Natural killer cell (primary cell): ENCODE results near the gene C1RL. TPM values are rescaled to one million over a fixed set of nuclear protein-coding genes. Genes with fewer than 3 reads are reported as not detected.

Experiments
- ATAC-seq, 3 donors: fragments of 150-1000 bp in 2 of 3; fragments of 200-7000 bp in 1 of 3; cut with Tn5 transposase; 1 replicate in 1 of 3; 2 replicates in 2 of 3; pipeline ENCODE4 v1.10.0; 2021; ENCODE audit warnings: mild to moderate bottlenecking in 2 of 3, moderate library complexity in 2 of 3
- DNase-seq, 2 donors: peaks; one replicate each; pipeline versions ENCODE4 v3.0.0 to v3.0.0-alpha.2; 2013 to 2021; ENCODE audit warnings: mixed read lengths in 1 of 2
- H3K27ac ChIP-seq: one replicate; pipeline ENCODE4 v1.5.1; 2013; ENCODE audit warnings: mild to moderate bottlenecking, low read length
- H3K27me3 ChIP-seq: one replicate; pipeline ENCODE4 v1.6.1; 2013; ENCODE audit warnings: low read length; ENCODE audit not compliant: control insufficient read depth, insufficient read depth
- H3K36me3 ChIP-seq: one replicate; pipeline ENCODE4 v1.6.1; 2013; ENCODE audit warnings: low read length; ENCODE audit not compliant: control insufficient read depth, insufficient read depth
- H3K4me1 ChIP-seq: one replicate; pipeline ENCODE4 v1.6.1; 2013; ENCODE audit warnings: low read length; ENCODE audit not compliant: control insufficient read depth, insufficient read depth
- H3K4me3 ChIP-seq: one replicate; pipeline ENCODE4 v1.5.1; 2013; ENCODE audit warnings: low read length
- H3K9me3 ChIP-seq: one replicate; pipeline ENCODE4 v1.6.1; 2013; ENCODE audit warnings: low read length; ENCODE audit not compliant: control insufficient read depth, insufficient read depth
- H3K27ac Mint-ChIP-seq, 2 donors: one replicate each; pipeline ENCODE4 v1.8.0; 2022; ENCODE audit warnings: mild to moderate bottlenecking in 2 of 2, mixed read lengths in 2 of 2, moderate library complexity in 1 of 2
- H3K27me3 Mint-ChIP-seq, 2 donors: one replicate each; pipeline ENCODE4 v1.8.0; 2022; ENCODE audit warnings: low read depth in 2 of 2, mixed read lengths in 2 of 2
- H3K36me3 Mint-ChIP-seq: one replicate; pipeline ENCODE4 v1.8.0; 2022; ENCODE audit warnings: mixed read lengths
- H3K4me1 Mint-ChIP-seq, 2 donors: one replicate each; pipeline ENCODE4 v1.8.0; 2022; ENCODE audit warnings: mixed read lengths in 2 of 2
- H3K4me3 Mint-ChIP-seq: one replicate; pipeline ENCODE4 v1.8.0; 2022; ENCODE audit warnings: mild to moderate bottlenecking, moderate library complexity, mixed read lengths
- H3K9me3 Mint-ChIP-seq, 2 donors: one replicate each; pipeline ENCODE4 v1.8.0; 2022; ENCODE audit warnings: mixed read lengths in 2 of 2
- CTCF ChIP-seq: fragments of 200-600 bp; IDR thresholded peaks from one replicate; pipeline ENCODE4 v1.8.0; 2022; ENCODE audit warnings: antibody characterized with exemption
- WGBS: methylation state at CpG from one replicate; pipeline ENCODE4 v1.1.7; 2013; ENCODE audit warnings: missing lambda C conversion rate; ENCODE audit not compliant: insufficient coverage; 5-methylcytosine and 5-hydroxymethylcytosine counted together
- intact Hi-C: fragments of 100-400 bp; cut with micrococcal nuclease; formaldehyde crosslinking; loops from one replicate; pipeline ENCODE4 v1.14.2; 2022
- total RNA-seq, 4 donors: library from RNA; stranded (reverse); fragments of 120-200 nt in 1 of 4; gene quantifications; one replicate each; pipeline versions ENCODE4 v1.2.3 to v1.2.4, GENCODE V29; 2013 to 2022

Gene C1RL
- total RNA-seq, 3 donors from 2014 or later (not counting 1 experiment from before 2014, with no cell fraction given), result 29.1 to 35.5 (median 31.0) TPM

DNA sequence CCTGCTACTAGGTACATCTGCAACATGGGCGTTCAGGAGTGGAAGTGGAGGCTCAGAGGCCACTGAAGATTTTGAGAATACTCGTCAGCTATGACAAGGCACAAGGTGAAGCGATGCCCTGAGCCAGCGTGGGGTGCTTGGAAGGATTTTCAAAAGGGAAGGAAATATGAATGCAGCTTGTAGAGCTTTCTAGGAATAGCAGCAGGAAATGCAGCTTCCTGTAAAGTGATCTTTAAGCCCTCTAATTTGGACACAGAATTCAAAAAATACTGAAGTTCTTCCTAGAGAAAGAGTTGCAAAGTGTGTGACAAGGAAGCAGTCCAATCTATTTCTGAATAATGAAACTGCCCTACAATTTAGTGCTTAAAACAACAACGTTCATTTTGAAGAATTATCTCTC lies 61.7 kb downstream of the C1RL start:
- no peaks in the 10 kb centered on the region for H3K9me3 Mint-ChIP-seq
- peaks cover 0 to 4% of the 10 kb centered on the region in 2 donors for H3K4me1 Mint-ChIP-seq
- Histone ChIP-seq H3K4me1 (no peaks in the 10 kb centered on the region), H3K9me3 (no peaks in the 10 kb centered on the region), H3K4me3 (no peak overlapping the region), H3K27me3 (no peaks in the 10 kb centered on the region), H3K27ac (no peak overlapping the region), H3K36me3 (no peaks in the 10 kb centered on the region)
- peaks cover 4 to 5% of the 10 kb centered on the region in 2 donors for H3K27me3 Mint-ChIP-seq
- no peak overlapping the region for H3K27ac Mint-ChIP-seq
- no peak overlapping the region for H3K4me3 Mint-ChIP-seq
- intact Hi-C loops, result no loop called here
- no peak for TF ChIP-seq CTCF
- no peak for ATAC-seq
- H3K36me3 Mint-ChIP-seq, result no peaks in the 10 kb centered on the region
- no peak for DNase-seq
- 33% methylated on average over 5 of the region's 5 CpGs for WGBS

- no peaks in the 10 kb centered on the region for H3K36me3 Mint-ChIP-seq
- Histone ChIP-seq H3K27me3 (no peaks in the 10 kb centered on the region), H3K9me3 (no peaks in the 10 kb centered on the region), H3K4me1 (no peaks in the 10 kb centered on the region), H3K4me3 (no peak overlapping the region), H3K36me3 (no peaks in the 10 kb centered on the region), H3K27ac (no peak overlapping the region)
- intact Hi-C loops, result no loop called here
- no peak for ATAC-seq
- H3K4me3 Mint-ChIP-seq, result no peak overlapping the region
- peaks cover 0 to 5% of the 10 kb centered on the region in 2 donors for H3K27me3 Mint-ChIP-seq
- H3K4me1 Mint-ChIP-seq, result peaks cover 0 to 4% of the 10 kb centered on the region in 2 donors
- DNase-seq, result no peak
- no peak for TF ChIP-seq CTCF
- WGBS, result 79% methylated on average over 5 of the region's 5 CpGs
- H3K9me3 Mint-ChIP-seq, result no peaks in the 10 kb centered on the region
- H3K27ac Mint-ChIP-seq, result no peak overlapping the region
Observed at GRCh38 chr12:7046383-7047105, 62.5 kb downstream of the C1RL start.

DNA sequence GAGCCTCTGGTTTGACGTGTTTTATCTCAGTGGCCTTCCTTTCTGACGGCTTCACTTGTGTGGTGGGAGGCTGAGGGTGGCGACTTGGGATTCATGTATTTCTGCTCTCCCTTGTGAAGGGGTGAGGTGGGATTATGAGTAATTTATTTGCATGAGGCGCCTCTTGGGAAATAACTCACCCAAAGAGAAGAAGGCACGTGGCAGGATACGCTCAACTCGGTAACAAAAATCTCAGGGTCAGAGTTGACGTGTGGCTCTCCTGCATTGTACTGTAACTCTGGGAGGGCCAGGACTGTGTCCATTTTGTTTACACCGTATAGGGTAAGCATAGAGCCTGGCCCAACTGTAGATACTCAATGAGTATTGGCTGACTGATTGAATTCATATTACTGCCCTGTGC lies 63.1 kb downstream of the C1RL start:
- Histone ChIP-seq H3K9me3 (no peaks in the 10 kb centered on the region), H3K36me3 (no peaks in the 10 kb centered on the region), H3K4me1 (no peaks in the 10 kb centered on the region), H3K27me3 (no peaks in the 10 kb centered on the region), H3K27ac (no peak overlapping the region), H3K4me3 (no peak overlapping the region)
- no peak for TF ChIP-seq CTCF
- Mint-ChIP-seq H3K27me3 (peaks cover 0 to 3% of the 10 kb centered on the region in 2 donors), H3K36me3 (no peaks in the 10 kb centered on the region), H3K4me1 (peaks cover 0 to 4% of the 10 kb centered on the region in 2 donors), H3K9me3 (no peaks in the 10 kb centered on the region), H3K27ac (no peak overlapping the region), H3K4me3 (no peak overlapping the region)
- ATAC-seq, result no peak
- WGBS, result 90% methylated on average over 9 of the region's 9 CpGs
- intact Hi-C loops, result no loop called here
- no peak for DNase-seq

Other genes with a start within 250 kb of the C1RL start
- 100 to 1,000 TPM; 167 to 196 (median 189) TPM for gene TPI1, start 241.7 kb downstream of the C1RL start, total RNA-seq
- 10 to 100 TPM in 1 of 3 donors, 1 to 10 TPM in 2; 8.1 to 19.1 (median 8.4) TPM for gene SPSB2, start 235.9 kb downstream of the C1RL start, total RNA-seq
- 10 to 100 TPM in 1 of 3 donors, 1 to 10 TPM in 2; 8.1 to 16.8 (median 9.8) TPM for gene LRRC23, start 204.4 kb downstream of the C1RL start, total RNA-seq
- 10 to 100 TPM; 21.6 to 30.8 (median 23.1) TPM for gene ENO2, start 194.6 kb downstream of the C1RL start, total RNA-seq
- 10 to 100 TPM; 29.3 to 34.0 (median 31.9) TPM for gene ATN1, start 181.3 kb downstream of the C1RL start, total RNA-seq
- not detected for gene RNU7-1, start 165.4 kb downstream of the C1RL start, total RNA-seq
- gene C12orf57, start 165.2 kb downstream of the C1RL start, total RNA-seq, result 100 to 1,000 TPM; 125 to 157 (median 126) TPM
- gene PTPN6, start 157.9 kb downstream of the C1RL start, total RNA-seq, result 100 to 1,000 TPM; 279 to 357 (median 312) TPM
- 100 to 1,000 TPM; 123 to 133 (median 127) TPM for gene PHB2, start 138.6 kb downstream of the C1RL start, total RNA-seq
- 10 to 100 TPM; 22.1 to 30.4 (median 23.3) TPM for gene EMG1, start 138.3 kb downstream of the C1RL start, total RNA-seq
- gene LPCAT3, start 90.7 kb downstream of the C1RL start, total RNA-seq, result 10 to 100 TPM; 45.6 to 54.3 (median 45.6) TPM
- gene C1S, start 48.5 kb downstream of the C1RL start, total RNA-seq, result 1 to 10 TPM; 1.6 to 1.9 (median 1.9) TPM
- 1 to 10 TPM; 6.4 to 7.8 (median 6.6) TPM for gene C1R, start 16.8 kb downstream of the C1RL start, total RNA-seq
- not detected for gene RBP5, start 19.7 kb upstream of the C1RL start, total RNA-seq
- gene CLSTN3, start 21.2 kb upstream of the C1RL start, total RNA-seq, result 10 to 100 TPM; 59.7 to 95.5 (median 61.0) TPM
- 10 to 100 TPM; 20.3 to 23.3 (median 22.0) TPM for gene PEX5, start 80.5 kb upstream of the C1RL start, total RNA-seq
- not detected for gene ACSM4, start 194.9 kb upstream of the C1RL start, total RNA-seq